Breast epithelium (tissue), 4 donors: ENCODE data around the gene HRAS. TPM values are rescaled to one million over a fixed set of nuclear protein-coding genes. Genes with fewer than 3 reads are reported as not detected.
A peak's percentile ranks its signal among the peaks of the same experiment; 100 is the strongest.

Experiments
- DNase-seq, 2 donors: peaks; one replicate each; pipeline ENCODE4 v3.0.0-alpha.2; 2019; ENCODE audit warnings: low spot score in 2 of 2
- H3K27ac ChIP-seq, 2 donors: fragments of 200-600 bp; sonication (generic) in 1 of 2; one replicate each; pipeline ENCODE4 v1.5.1; 2016 to 2019; ENCODE audit warnings: mild to moderate bottlenecking in 1 of 2
- H3K27me3 ChIP-seq, 2 donors: fragments of 200-600 bp; sonication (generic) in 1 of 2; one replicate each; pipeline versions ENCODE4 v1.5.1 to v1.6.0; 2017 to 2019; ENCODE audit warnings: control low read depth in 1 of 2, mild to moderate bottlenecking in 1 of 2
- H3K36me3 ChIP-seq: fragments of 200-600 bp; one replicate; pipeline ENCODE4 v1.5.1; 2019
- H3K4me1 ChIP-seq, 2 donors: fragments of 200-600 bp; sonication (generic); one replicate each; pipeline ENCODE4 v1.5.1; 2016 to 2019; ENCODE audit warnings: control low read depth in 1 of 2
- H3K4me3 ChIP-seq, 3 donors: fragments of 200-600 bp; sonication (generic); 1 replicate in 2 of 3; 2 replicates in 1 of 3; pipeline ENCODE4 v1.5.1; 2016 to 2019; ENCODE audit warnings: mild to moderate bottlenecking in 3 of 3, moderate library complexity in 2 of 3
- H3K9me3 ChIP-seq, 2 donors: fragments of 200-600 bp; sonication (generic) in 1 of 2; one replicate each; pipeline ENCODE4 v1.5.1; 2016 to 2019; ENCODE audit warnings: control low read depth in 1 of 2
- CTCF ChIP-seq, 3 donors: fragments of 450-650 bp; IDR thresholded peaks; one replicate each; pipeline ENCODE4 v1.5.1; 2016 to 2017; ENCODE audit warnings: antibody characterized with exemption in 3 of 3, mild to moderate bottlenecking in 3 of 3, moderate library complexity in 3 of 3
- POLR2A ChIP-seq: fragments of 450-650 bp; IDR thresholded peaks from one replicate; pipeline ENCODE4 v1.6.1; 2016; ENCODE audit warnings: antibody characterized with exemption, mild to moderate bottlenecking, moderate library complexity
- POLR2AphosphoS5 ChIP-seq, 3 donors: sonication (generic); formaldehyde crosslinking; IDR thresholded peaks; one replicate each; pipeline ENCODE4 v1.6.1; 2017; ENCODE audit warnings: antibody characterized with exemption in 3 of 3
- intact Hi-C: fragments of 100-400 bp; cut with DNase I; formaldehyde crosslinking; loops from one replicate; pipeline ENCODE4 v1.15.1; 2023; ENCODE audit warnings: low total_unique reads
- total RNA-seq, 3 donors: library from RNA; depleted of rRNA; stranded (reverse); fragments of >200 nt; gene quantifications; one replicate each; pipeline ENCODE4 v1.1.0, GENCODE V29; 2016

The HRAS gene
- total RNA-seq, 3 donors from 2014 or later: 33.2 to 50.1 (median 33.4) TPM

GRCh38 chr11:534396-535209 lies 773 bp downstream of the HRAS start:
- peak overlapping the region; percentile 83 to 86 for H3K27ac ChIP-seq
- no peaks in the 10 kb centered on the region for H3K9me3 ChIP-seq
- peaks cover 8 to 18% of the 10 kb centered on the region in 2 donors for H3K4me1 ChIP-seq
- H3K27me3 ChIP-seq: no peaks in the 10 kb centered on the region
- H3K36me3 ChIP-seq: no peaks in the 10 kb centered on the region
- H3K4me3 ChIP-seq: peak overlapping the region; percentile 74 to 89 (median 84)
- TF ChIP-seq POLR2AphosphoS5 (IDR thresholded peaks at IDR 0.05): peak; percentile 20 to 46 (median 42)
- TF ChIP-seq CTCF (IDR thresholded peaks at IDR 0.05): no peak
- intact Hi-C loops: no loop called here
- DNase-seq: peak; percentile 72 to 82

GRCh38 chr11:533586-534395 lies 1.6 kb downstream of the HRAS start:
- Histone ChIP-seq H3K27ac (peak overlapping the region in 1 of 2 donors; percentile 83), H3K36me3 (no peaks in the 10 kb centered on the region), H3K4me1 (peaks cover 8 to 18% of the 10 kb centered on the region in 2 donors), H3K27me3 (no peaks in the 10 kb centered on the region), H3K4me3 (peak overlapping the region; percentile 74 to 89 (median 84)), H3K9me3 (no peaks in the 10 kb centered on the region)
- DNase-seq: no peak
- TF ChIP-seq POLR2A: no peak
- TF ChIP-seq POLR2AphosphoS5 (IDR thresholded peaks at IDR 0.05): no peak
- TF ChIP-seq CTCF (IDR thresholded peaks at IDR 0.05): no peak
- intact Hi-C loops: no loop called here

- H3K9me3 ChIP-seq: no peaks in the 10 kb centered on the region
- intact Hi-C loops: no loop called here
- DNase-seq: no peak
These were observed 2.3 kb downstream of the HRAS start for GRCh38 chr11:532986-533585.

GRCh38 chr11:532527-532985 lies 2.8 kb downstream of the HRAS start:
- no peak for DNase-seq
- intact Hi-C loops: no loop called here

More at GRCh38 chr11:532986-533585, 2.3 kb downstream of the HRAS start:
- TF ChIP-seq CTCF (IDR thresholded peaks at IDR 0.05) (no peak), POLR2A (no peak), POLR2AphosphoS5 (IDR thresholded peaks at IDR 0.05) (no peak)
- Histone ChIP-seq H3K4me1 (peaks cover 8 to 18% of the 10 kb centered on the region in 2 donors), H3K27ac (no peak overlapping the region), H3K36me3 (no peaks in the 10 kb centered on the region), H3K4me3 (peak overlapping the region in 1 of 3 donors; percentile 74), H3K27me3 (no peaks in the 10 kb centered on the region)

More at GRCh38 chr11:532527-532985, 2.8 kb downstream of the HRAS start:
- Histone ChIP-seq H3K4me3 (no peak overlapping the region), H3K27ac (no peak overlapping the region), H3K9me3 (no peaks in the 10 kb centered on the region), H3K36me3 (no peaks in the 10 kb centered on the region), H3K4me1 (peaks cover 8 to 18% of the 10 kb centered on the region in 2 donors), H3K27me3 (no peaks in the 10 kb centered on the region)
- no peak for TF ChIP-seq POLR2A
- TF ChIP-seq CTCF (IDR thresholded peaks at IDR 0.05): no peak
- TF ChIP-seq POLR2AphosphoS5 (IDR thresholded peaks at IDR 0.05): no peak
